Measurements from ENCODE around the gene NR1I3.

Gene NR1I3

DNA sequence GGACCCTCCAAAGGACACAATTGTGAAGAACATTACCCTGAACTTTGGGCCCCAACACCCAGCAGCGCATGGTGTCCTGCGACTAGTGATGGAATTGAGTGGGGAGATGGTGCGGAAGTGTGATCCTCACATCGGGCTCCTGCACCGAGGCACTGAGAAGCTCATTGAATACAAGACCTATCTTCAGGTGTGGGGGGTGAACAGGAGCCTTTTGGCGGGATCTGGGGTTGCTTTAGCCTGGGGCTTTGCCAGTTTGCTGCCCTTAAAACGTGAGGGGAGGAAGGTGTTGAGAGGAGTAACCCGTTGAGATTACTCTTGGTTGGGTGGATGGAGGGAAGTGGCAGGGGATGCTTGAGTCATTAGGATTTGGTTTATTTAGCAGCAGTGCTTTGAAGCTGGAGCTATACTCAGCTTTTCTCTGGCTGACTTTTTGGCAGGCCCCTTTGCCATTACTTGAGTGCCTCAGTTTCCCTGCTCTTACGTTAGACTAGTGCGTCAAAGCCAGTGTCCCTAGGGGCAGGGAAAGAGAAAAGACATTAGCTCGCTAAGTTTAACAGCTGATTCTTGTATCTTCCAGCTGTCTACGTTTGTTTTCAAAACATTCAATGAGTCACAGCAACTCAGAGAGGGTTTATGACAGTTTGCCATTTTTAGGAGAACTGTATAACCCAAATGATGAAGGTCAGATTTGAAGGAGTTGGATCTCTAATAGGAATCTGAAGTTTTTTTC lies 31.4 kb downstream of the NR1I3 start:
- Histone ChIP-seq H3K27me3 (no peaks in the 10 kb centered on the region), H3K36me3 (peaks cover 49 to 71% (median 55%) of the 10 kb centered on the region in 3 donors), H3K4me1 (peaks cover 7 to 24% (median 17%) of the 10 kb centered on the region in 4 donors), H3K4me3 (no peak overlapping the region), H3K27ac (no peak overlapping the region), H3K9me3 (no peaks in the 10 kb centered on the region)
- TF ChIP-seq, protein P1, sequence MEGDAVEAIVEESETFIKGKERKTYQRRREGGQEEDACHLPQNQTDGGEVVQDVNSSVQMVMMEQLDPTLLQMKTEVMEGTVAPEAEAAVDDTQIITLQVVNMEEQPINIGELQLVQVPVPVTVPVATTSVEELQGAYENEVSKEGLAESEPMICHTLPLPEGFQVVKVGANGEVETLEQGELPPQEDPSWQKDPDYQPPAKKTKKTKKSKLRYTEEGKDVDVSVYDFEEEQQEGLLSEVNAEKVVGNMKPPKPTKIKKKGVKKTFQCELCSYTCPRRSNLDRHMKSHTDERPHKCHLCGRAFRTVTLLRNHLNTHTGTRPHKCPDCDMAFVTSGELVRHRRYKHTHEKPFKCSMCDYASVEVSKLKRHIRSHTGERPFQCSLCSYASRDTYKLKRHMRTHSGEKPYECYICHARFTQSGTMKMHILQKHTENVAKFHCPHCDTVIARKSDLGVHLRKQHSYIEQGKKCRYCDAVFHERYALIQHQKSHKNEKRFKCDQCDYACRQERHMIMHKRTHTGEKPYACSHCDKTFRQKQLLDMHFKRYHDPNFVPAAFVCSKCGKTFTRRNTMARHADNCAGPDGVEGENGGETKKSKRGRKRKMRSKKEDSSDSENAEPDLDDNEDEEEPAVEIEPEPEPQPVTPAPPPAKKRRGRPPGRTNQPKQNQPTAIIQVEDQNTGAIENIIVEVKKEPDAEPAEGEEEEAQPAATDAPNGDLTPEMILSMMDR (IDR thresholded peaks at IDR 0.05), result no peak
- no peak for DNase-seq
- intact Hi-C loops (cut with DNase I; ENCODE audit: low total_unique reads), result no loop called here

DNA sequence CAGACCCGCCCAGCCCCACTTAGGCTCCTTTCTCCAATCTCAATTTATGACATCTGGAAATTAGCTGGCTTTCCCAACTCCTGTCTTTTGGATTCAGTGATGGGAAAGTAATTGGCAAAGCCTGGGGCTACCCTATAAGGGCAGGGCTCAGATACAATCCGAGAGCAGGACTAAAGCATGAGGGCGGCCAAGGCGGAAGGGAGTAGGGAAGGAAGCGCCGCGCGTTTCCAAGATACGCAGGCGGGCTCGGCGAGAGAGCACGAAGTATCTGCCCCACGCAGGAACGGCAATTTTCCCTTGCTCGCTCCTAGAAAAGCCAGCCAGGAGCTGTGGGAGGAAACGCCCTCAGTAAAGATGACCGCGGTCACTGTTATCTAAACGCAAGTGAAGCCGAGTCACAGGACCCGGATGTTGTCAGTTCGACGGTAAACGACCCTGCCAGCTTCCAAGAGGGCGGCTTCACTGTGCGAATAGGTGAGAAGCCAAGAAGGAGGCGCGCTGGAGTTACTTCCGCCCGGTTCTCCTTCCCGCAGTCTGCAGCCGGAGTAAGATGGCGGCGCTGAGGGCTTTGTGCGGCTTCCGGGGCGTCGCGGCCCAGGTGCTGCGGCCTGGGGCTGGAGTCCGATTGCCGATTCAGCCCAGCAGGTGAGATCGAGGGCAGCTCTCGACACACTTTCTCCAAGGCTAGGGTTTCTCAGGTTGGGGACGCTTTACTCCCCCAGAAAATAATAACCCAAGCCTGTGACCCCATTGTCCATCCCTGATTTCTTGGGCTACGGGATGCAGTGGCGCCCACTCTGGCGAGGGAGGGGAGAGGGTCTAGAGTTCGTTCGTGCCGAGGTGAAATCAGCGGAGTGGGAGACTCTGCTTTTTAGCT lies 35.9 kb downstream of the NR1I3 start, which contains the start of gene NDUFS2:
Gene NDUFS2, plus strand, starts transcription at position 532 of the 877 bp plus-strand sequence. Its CDS starts 19 bp downstream, at position 551.
- Histone ChIP-seq H3K27me3 (peaks cover 0 to 9% of the 10 kb centered on the region in 2 donors), H3K9me3 (no peaks in the 10 kb centered on the region), H3K27ac (peak within 1 kb of the TSS; percentile 87 to 93), H3K4me1 (peaks cover 7 to 65% (median 52%) of the 10 kb centered on the region in 4 donors), H3K36me3 (peaks cover 10 to 27% (median 12%) of the 10 kb centered on the region in 3 donors), H3K4me3 (peak within 1 kb of the TSS; percentile 79 to 88)
- TF ChIP-seq, protein P1 (IDR thresholded peaks at IDR 0.05), result no peak
- DNase-seq, result peak; percentile 99
- intact Hi-C loops (cut with DNase I; ENCODE audit: low total_unique reads), result no loop called here

DNA sequence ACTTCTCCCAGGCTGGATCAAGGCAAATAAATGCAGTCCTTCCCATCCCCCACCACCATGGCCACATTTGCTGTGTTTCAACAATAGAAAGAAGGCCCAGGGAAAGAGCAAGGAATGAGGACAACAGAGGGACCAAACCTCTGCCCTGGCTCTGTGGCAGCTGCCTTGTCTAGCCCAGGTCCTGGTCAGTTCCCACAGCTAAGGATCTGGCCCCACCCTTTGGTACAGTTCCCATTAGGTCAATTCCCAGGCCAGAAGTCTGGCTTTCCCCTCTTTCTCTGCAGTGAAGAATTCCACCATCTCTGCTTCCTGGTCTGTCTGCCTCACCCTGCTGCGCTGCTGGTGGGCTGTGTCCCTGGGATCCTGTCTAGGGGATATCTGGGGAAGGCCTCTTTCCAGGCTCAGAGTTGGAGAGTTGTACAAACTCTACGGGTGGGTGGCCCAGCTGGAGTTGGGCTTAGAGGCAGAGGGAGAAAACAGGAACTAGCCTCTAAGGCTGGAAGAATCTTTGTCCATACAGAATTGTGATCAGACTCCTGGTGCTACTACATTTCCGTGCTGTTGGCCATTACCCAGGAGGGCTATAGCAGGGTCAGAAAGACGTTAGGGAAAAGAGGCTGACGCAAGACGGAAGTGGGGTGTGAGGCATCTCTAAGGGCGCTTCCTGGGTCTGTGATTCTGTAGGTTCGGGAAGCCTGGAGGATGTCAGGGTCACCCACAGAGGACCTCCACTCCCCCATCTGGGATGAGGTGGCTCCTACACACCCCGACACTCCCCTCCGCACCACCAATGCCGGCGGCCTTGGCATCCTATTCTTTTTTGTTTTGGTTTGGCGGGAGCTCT lies 36.8 kb downstream of the NR1I3 start:
- Histone ChIP-seq H3K9me3 (no peaks in the 10 kb centered on the region), H3K27ac (peak overlapping the region; percentile 87 to 93), H3K4me3 (peak overlapping the region; percentile 79 to 88), H3K36me3 (peaks cover 2 to 18% (median 4%) of the 10 kb centered on the region in 3 donors), H3K4me1 (peaks cover 7 to 73% (median 52%) of the 10 kb centered on the region in 4 donors), H3K27me3 (peaks cover 0 to 17% of the 10 kb centered on the region in 2 donors)
- intact Hi-C loops (cut with DNase I; ENCODE audit: low total_unique reads), result no loop called here
- TF ChIP-seq, protein P1 (IDR thresholded peaks at IDR 0.05), result no peak
- peak; percentile 76 to 77 for DNase-seq

DNA sequence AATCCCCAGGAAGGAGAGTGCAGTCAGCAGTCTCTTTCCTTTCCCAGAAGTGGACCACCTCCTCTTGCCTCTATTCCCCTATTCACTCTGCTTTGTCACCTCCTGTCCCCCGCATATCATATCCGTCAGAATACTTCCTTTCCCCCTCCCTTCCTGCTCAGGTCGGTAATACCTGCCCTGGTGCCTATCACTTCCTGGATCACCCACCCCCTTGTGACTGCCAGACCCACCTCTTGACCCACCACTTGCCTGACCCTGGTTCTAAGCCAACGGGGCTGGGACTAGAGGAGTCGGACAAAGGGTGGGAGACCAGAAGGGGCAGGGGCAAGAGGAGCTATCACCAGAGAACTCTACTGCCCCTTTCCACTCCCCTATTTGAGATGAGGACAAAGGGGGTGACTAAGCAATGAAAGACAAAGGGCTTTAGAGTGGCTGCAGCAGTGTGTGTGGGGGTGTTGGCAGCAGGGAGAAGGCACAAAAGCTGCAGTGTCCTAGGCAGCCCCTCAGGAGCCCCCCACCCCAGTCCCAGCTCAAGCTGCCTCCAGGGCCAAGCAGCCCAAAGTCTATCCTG lies 37.5 kb downstream of the NR1I3 start:
- Histone ChIP-seq H3K27me3 (peaks cover 0 to 22% of the 10 kb centered on the region in 2 donors), H3K4me1 (peaks cover 7 to 69% (median 52%) of the 10 kb centered on the region in 4 donors), H3K4me3 (no peak overlapping the region), H3K36me3 (peaks cover 0 to 12% (median 0%) of the 10 kb centered on the region in 3 donors), H3K9me3 (no peaks in the 10 kb centered on the region), H3K27ac (peak overlapping the region; percentile 87 to 93)
- intact Hi-C loops (cut with DNase I; ENCODE audit: low total_unique reads), result no loop called here
- DNase-seq, result no peak
- TF ChIP-seq, protein P1 (IDR thresholded peaks at IDR 0.05), result no peak

Measured in tibial artery (tissue), 4 donors.